ENCODE measurements around the gene KIAA1755. TPM values are rescaled to one million over a fixed set of nuclear protein-coding genes. Genes with fewer than 3 reads are reported as not detected.

KIAA1755 gene
- total and polyA plus RNA-seq, 9 of the 15 experiments (the other 6 are each of a cell fraction or from before 2014, with no cell fraction given): not detected

- CTCF ChIA-PET (ENCODE audit: low intra/inter-chr PET ratio): no interaction called here
- H3K27me3 ChIP-seq (ENCODE audit: control insufficient read depth in 2 of 2, insufficient read depth in 2 of 2, low read length in 2 of 2): peaks cover 38 to 59% of the 10 kb centered on the region in 2 experiments
- H3K4me2 ChIP-seq (ENCODE audit: insufficient read depth, low read length): no peak overlapping the region
- ATAC-seq (no peak), FAIRE-seq (no peak), DNase-seq (ENCODE audit: extremely low read depth in 1 of 4, low spot score in 3 of 4) (no peak)
- POLR2A ChIA-PET: interaction anchor here (0.5 to 0.6 kb wide), 2 partner anchors 66 to 87 kb away, joined by 3 read pairs; no protein-coding TSS in a partner anchor
- no peaks in the 10 kb centered on the region for H3K4me1 ChIP-seq (replicated peaks in 1 of 2; ENCODE audit: control insufficient read depth in 2 of 2, insufficient read depth in 2 of 2, low read length in 2 of 2)
- H3K27ac ChIP-seq (ENCODE audit: extremely low read depth, low read depth, low read length): no peak overlapping the region
- H3K36me3 ChIP-seq (ENCODE audit: control insufficient read depth, insufficient read depth, low read length): no peaks in the 10 kb centered on the region
- H4K20me1 ChIP-seq (replicated peaks; ENCODE audit: control insufficient read depth, insufficient read depth, low read length): peaks cover 3% of the 10 kb centered on the region; the same call in 1 of the 2 replicates
- WGBS (ENCODE audit: insufficient coverage, low coverage, missing lambda C conversion rate): 2% methylated on average over 6 of the region's 7 CpGs
- H3K9ac ChIP-seq (ENCODE audit: insufficient read depth in 1 of 2, low read depth in 2 of 2, low read length in 2 of 2): no peak overlapping the region
- no TSS peak for BruUV-seq (replicated peaks)
- in situ Hi-C loops (cut with MboI): no loop called here
- no peak overlapping the region for H3K4me3 ChIP-seq
- H3K79me2 ChIP-seq (ENCODE audit: control insufficient read depth, insufficient read depth, low read length): no peaks in the 10 kb centered on the region
- H3K9me1 ChIP-seq (ENCODE audit: control insufficient read depth, insufficient read depth, low read length): no peaks in the 10 kb centered on the region
- intact Hi-C loops (cut with micrococcal nuclease): no loop called here
- no peak overlapping the region for H2AFZ ChIP-seq (ENCODE audit: low read depth, low read length)
- H3K9me3 ChIP-seq (replicated peaks; ENCODE audit: control insufficient read depth, insufficient read depth, low read depth, low read length): no peaks in the 10 kb centered on the region
- TF ChIP-seq REST (IDR thresholded peaks at IDR 0.05; ENCODE audit: borderline replicate concordance) (no peak), REST (CRISPR knock-in tag; IDR thresholded peaks at IDR 0.05; ENCODE audit: low read depth) (no peak), NELFE (IDR thresholded peaks at IDR 0.05; ENCODE audit: insufficient read depth, insufficient read length) (no peak), MTA1 (IDR thresholded peaks at IDR 0.05; ENCODE audit: borderline replicate concordance) (no peak), POLR2AphosphoS5 (IDR thresholded peaks at IDR 0.05; ENCODE audit: control insufficient read depth, insufficient read depth, low read depth, low read length) (no peak), ZNF41 (CRISPR knock-in tag; conservative IDR thresholded peaks at IDR 0.05) (no peak), BHLHE40 (IDR thresholded peaks at IDR 0.05; ENCODE audit: low read length) (no peak), FOXJ3 (CRISPR knock-in tag; IDR thresholded peaks at IDR 0.05) (no peak), ZNF609 (CRISPR knock-in tag; IDR thresholded peaks at IDR 0.05; ENCODE audit: borderline replicate concordance) (no peak), SOX6 (IDR thresholded peaks at IDR 0.05) (no peak)
Measured at GRCh38 chr20:38293491-38294065, 33.0 kb upstream of the KIAA1755 start.

Measured in K562 (cell line).